NOMO-1 treated with dmso at 0.1 percent for 144 hours (cell line): ENCODE results near the gene SYT1.
"Not testable (repeated sequence)": the region's sequence is repeated elsewhere in the genome, so short reads cannot be mapped to it uniquely, and the experiment has no call there.

Experiments used
- DNase-seq: peaks from one replicate; lab custom pipeline; 2025; ENCODE audit not compliant: unreplicated experiment; lab: John Stamatoyannopoulos, UW

SYT1 gene

GRCh38 chr12:79200176-79200575 lies 335.6 kb downstream of the SYT1 start:
- DNase-seq = no peak

- DNase-seq = no peak
These were observed 338.6 kb downstream of the SYT1 start for GRCh38 chr12:79203058-79203647.

- no peak for DNase-seq
These were observed 342.3 kb downstream of the SYT1 start for GRCh38 chr12:79206871-79207270.

- DNase-seq = not testable (repeated sequence)
These were observed 345.8 kb downstream of the SYT1 start for GRCh38 chr12:79210403-79210802.

GRCh38 chr12:79217306-79217705 lies 352.7 kb downstream of the SYT1 start:
- DNase-seq = no peak

- no peak for DNase-seq
These were observed 358.6 kb downstream of the SYT1 start for GRCh38 chr12:79223210-79223609.

GRCh38 chr12:79223761-79224160 lies 359.2 kb downstream of the SYT1 start:
- DNase-seq = no peak

GRCh38 chr12:79227091-79227490 lies 362.5 kb downstream of the SYT1 start:
- no peak for DNase-seq

GRCh38 chr12:79227646-79228045 lies 363.1 kb downstream of the SYT1 start:
- no peak for DNase-seq

- no peak for DNase-seq
These were observed 368.8 kb downstream of the SYT1 start for GRCh38 chr12:79233341-79233781.

- no peak for DNase-seq
These were observed 372.3 kb downstream of the SYT1 start for GRCh38 chr12:79236920-79237319.

GRCh38 chr12:79238246-79238645 lies 373.7 kb downstream of the SYT1 start:
- no peak for DNase-seq

GRCh38 chr12:79247494-79247893 lies 382.9 kb downstream of the SYT1 start:
- no peak for DNase-seq

GRCh38 chr12:79250186-79250585 lies 385.6 kb downstream of the SYT1 start:
- no peak for DNase-seq

GRCh38 chr12:79250960-79251755 lies 386.6 kb downstream of the SYT1 start:
- DNase-seq = no peak

GRCh38 chr12:79252358-79253075 lies 387.9 kb downstream of the SYT1 start:
- no peak for DNase-seq

GRCh38 chr12:79255288-79255687 lies 390.7 kb downstream of the SYT1 start:
- no peak for DNase-seq

- DNase-seq = no peak
These were observed 396.3 kb downstream of the SYT1 start for GRCh38 chr12:79260923-79261322.

- DNase-seq = no peak
These were observed 398.4 kb downstream of the SYT1 start for GRCh38 chr12:79262938-79263337.

- DNase-seq = no peak
These were observed 402.0 kb downstream of the SYT1 start for GRCh38 chr12:79266343-79267144.

GRCh38 chr12:79267580-79267979 lies 403.0 kb downstream of the SYT1 start:
- DNase-seq = no peak
